Thyroid gland (tissue), 4 donors: ENCODE data around the gene TEX35. TPM values are rescaled to one million over a fixed set of nuclear protein-coding genes. Genes with fewer than 3 reads are reported as not detected.

ENCODE experiments used
- DNase-seq, 2 donors: peaks; one replicate each; pipeline ENCODE4 v3.0.0-alpha.2; 2019
- H3K27ac ChIP-seq, 3 donors: fragments of 200-600 bp; sonication (generic); 1 replicate in 2 of 3; 2 replicates in 1 of 3; pipeline ENCODE4 v1.5.1; 2016 to 2019; ENCODE audit warnings: mild to moderate bottlenecking in 1 of 3, moderate library complexity in 1 of 3
- H3K27me3 ChIP-seq: fragments of 200-600 bp; sonication (generic); one replicate; pipeline ENCODE4 v1.5.1; 2019
- H3K36me3 ChIP-seq, 2 donors: fragments of 200-600 bp; sonication (generic); one replicate each; pipeline ENCODE4 v1.5.1; 2016 to 2019
- H3K4me1 ChIP-seq, 2 donors: fragments of 200-600 bp; sonication (generic); one replicate each; pipeline ENCODE4 v1.5.1; 2017 to 2019
- H3K4me3 ChIP-seq, 3 donors: fragments of 200-600 bp; sonication (generic); replicated peaks in 1 of 3; 1 replicate in 2 of 3; 2 replicates in 1 of 3; pipeline ENCODE4 v1.5.1; 2016; ENCODE audit warnings: mild to moderate bottlenecking in 1 of 3
- H3K9me3 ChIP-seq: fragments of 200-600 bp; sonication (generic); one replicate; pipeline ENCODE4 v1.5.1; 2017
- POLR2A ChIP-seq, 2 donors: fragments of 450-650 bp; IDR thresholded peaks; one replicate each; pipeline ENCODE4 v1.6.1; 2017; ENCODE audit warnings: antibody characterized with exemption in 2 of 2, mild to moderate bottlenecking in 2 of 2, moderate library complexity in 1 of 2
- WGBS, 2 donors: methylation state at CpG; one replicate each; pipeline ENCODE4 v1.1.5; 2017; 5-methylcytosine and 5-hydroxymethylcytosine counted together
- intact Hi-C: fragments of 100-400 bp; cut with DNase I; formaldehyde crosslinking; loops from one replicate; pipeline ENCODE4 v1.15.1; 2023
- total RNA-seq, 4 donors: library from RNA; depleted of rRNA; stranded (reverse); fragments of >200 nt; gene quantifications; one replicate each; pipeline ENCODE4 v1.2.3, GENCODE V29; 2016
- TF ChIP-seq, protein P1 (sequence below), 6 experiments: fragments of 200-600 bp in 3 of 6; fragments of 450-650 bp in 3 of 6; sonication (generic) in 3 of 6; IDR thresholded peaks; one replicate each; pipeline ENCODE4 v1.5.1; 2016 to 2019; ENCODE audit warnings: antibody characterized with exemption in 6 of 6, mild to moderate bottlenecking in 2 of 6, inconsistent platforms in 1 of 6, moderate library complexity in 1 of 6

Gene TEX35
- total RNA-seq, 4 donors from 2014 or later: not detected

GRCh38 chr1:178560871-178561376 lies 48.0 kb downstream of the TEX35 start:
- H3K36me3 ChIP-seq: no peaks in the 10 kb centered on the region
- intact Hi-C loops: no loop called here
- TF ChIP-seq, protein P1, sequence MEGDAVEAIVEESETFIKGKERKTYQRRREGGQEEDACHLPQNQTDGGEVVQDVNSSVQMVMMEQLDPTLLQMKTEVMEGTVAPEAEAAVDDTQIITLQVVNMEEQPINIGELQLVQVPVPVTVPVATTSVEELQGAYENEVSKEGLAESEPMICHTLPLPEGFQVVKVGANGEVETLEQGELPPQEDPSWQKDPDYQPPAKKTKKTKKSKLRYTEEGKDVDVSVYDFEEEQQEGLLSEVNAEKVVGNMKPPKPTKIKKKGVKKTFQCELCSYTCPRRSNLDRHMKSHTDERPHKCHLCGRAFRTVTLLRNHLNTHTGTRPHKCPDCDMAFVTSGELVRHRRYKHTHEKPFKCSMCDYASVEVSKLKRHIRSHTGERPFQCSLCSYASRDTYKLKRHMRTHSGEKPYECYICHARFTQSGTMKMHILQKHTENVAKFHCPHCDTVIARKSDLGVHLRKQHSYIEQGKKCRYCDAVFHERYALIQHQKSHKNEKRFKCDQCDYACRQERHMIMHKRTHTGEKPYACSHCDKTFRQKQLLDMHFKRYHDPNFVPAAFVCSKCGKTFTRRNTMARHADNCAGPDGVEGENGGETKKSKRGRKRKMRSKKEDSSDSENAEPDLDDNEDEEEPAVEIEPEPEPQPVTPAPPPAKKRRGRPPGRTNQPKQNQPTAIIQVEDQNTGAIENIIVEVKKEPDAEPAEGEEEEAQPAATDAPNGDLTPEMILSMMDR (IDR thresholded peaks at IDR 0.05): no peak
- TF ChIP-seq POLR2A (IDR thresholded peaks at IDR 0.05): no peak
- no peaks in the 10 kb centered on the region for H3K9me3 ChIP-seq
- H3K4me3 ChIP-seq: no peak overlapping the region
- H3K4me1 ChIP-seq: peaks cover 10 to 18% of the 10 kb centered on the region in 2 donors
- 91 to 95% methylated on average over 8 of the region's 8 CpGs for WGBS, 2 donors
- H3K27ac ChIP-seq: no peak overlapping the region
- DNase-seq: no peak
- H3K27me3 ChIP-seq: no peaks in the 10 kb centered on the region

- no peaks in the 10 kb centered on the region for H3K9me3 ChIP-seq
- peaks cover 10 to 22% of the 10 kb centered on the region in 2 donors for H3K4me1 ChIP-seq
- H3K27me3 ChIP-seq: no peaks in the 10 kb centered on the region
- no peaks in the 10 kb centered on the region for H3K36me3 ChIP-seq
- no peak overlapping the region for H3K4me3 ChIP-seq
- no peak overlapping the region for H3K27ac ChIP-seq
- intact Hi-C loops: no loop called here
- WGBS, 2 donors: 92 to 95% methylated on average over 7 of the region's 7 CpGs
- no peak for DNase-seq
- no peak for TF ChIP-seq POLR2A (IDR thresholded peaks at IDR 0.05)
- TF ChIP-seq, protein P1 (IDR thresholded peaks at IDR 0.05): no peak
These were observed 50.4 kb downstream of the TEX35 start for GRCh38 chr1:178563099-178563820.

- Histone ChIP-seq H3K27ac (peak overlapping the region in 2 of 3 donors; percentile 27 to 30), H3K27me3 (no peaks in the 10 kb centered on the region), H3K4me1 (peaks cover 10 to 22% of the 10 kb centered on the region in 2 donors), H3K9me3 (no peaks in the 10 kb centered on the region), H3K4me3 (no peak overlapping the region), H3K36me3 (no peaks in the 10 kb centered on the region)
- DNase-seq: no peak
- TF ChIP-seq, protein P1 (IDR thresholded peaks at IDR 0.05): no peak
- TF ChIP-seq POLR2A (IDR thresholded peaks at IDR 0.05): no peak
- WGBS, 2 donors: 58 to 59% methylated on average over 4 of the region's 4 CpGs
- intact Hi-C loops: no loop called here
These were observed 51.3 kb downstream of the TEX35 start for GRCh38 chr1:178564086-178564782.

DNA sequence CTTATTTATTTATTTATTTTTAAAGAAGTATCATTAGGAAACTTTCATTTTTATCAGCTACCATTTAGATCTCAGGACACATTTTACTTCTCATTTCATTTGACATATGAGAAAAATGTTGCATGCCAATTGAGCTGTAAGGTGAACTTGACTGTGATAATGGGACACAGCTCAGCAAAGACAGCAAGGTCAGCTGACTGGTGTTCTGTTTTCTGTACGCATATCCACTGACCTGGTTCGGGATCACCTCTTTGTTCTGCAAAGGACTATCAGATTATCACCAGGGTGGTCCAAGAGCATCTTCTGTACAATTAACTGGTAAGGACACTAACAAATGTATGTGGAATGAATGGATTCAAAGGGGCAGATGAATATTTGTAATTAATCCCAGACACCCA lies 51.9 kb downstream of the TEX35 start:
- Histone ChIP-seq H3K36me3 (no peaks in the 10 kb centered on the region), H3K27me3 (no peaks in the 10 kb centered on the region), H3K4me3 (no peak overlapping the region), H3K4me1 (peaks cover 10 to 22% of the 10 kb centered on the region in 2 donors), H3K27ac (peak overlapping the region in 1 of 3 donors; percentile 30), H3K9me3 (no peaks in the 10 kb centered on the region)
- 69 to 70% methylated on average over 2 of the region's 2 CpGs for WGBS, 2 donors
- DNase-seq: no peak
- TF ChIP-seq, protein P1 (IDR thresholded peaks at IDR 0.05): no peak
- TF ChIP-seq POLR2A (IDR thresholded peaks at IDR 0.05): no peak
- intact Hi-C loops: no loop called here

GRCh38 chr1:178565586-178565985 lies 52.7 kb downstream of the TEX35 start:
- Histone ChIP-seq H3K27ac (peak overlapping the region in 1 of 3 donors; percentile 30), H3K9me3 (no peaks in the 10 kb centered on the region), H3K36me3 (no peaks in the 10 kb centered on the region), H3K4me3 (no peak overlapping the region), H3K4me1 (peaks cover 10 to 24% of the 10 kb centered on the region in 2 donors), H3K27me3 (no peaks in the 10 kb centered on the region)
- no peak for DNase-seq
- 95 to 96% methylated on average over 3 of the region's 3 CpGs for WGBS, 2 donors
- intact Hi-C loops: no loop called here
- TF ChIP-seq POLR2A (IDR thresholded peaks at IDR 0.05): no peak
- TF ChIP-seq, protein P1 (IDR thresholded peaks at IDR 0.05): no peak
